GM12878 (cell line): ENCODE data around the gene RAB36. TPM values are rescaled to one million over a fixed set of nuclear protein-coding genes. Genes with fewer than 3 reads are reported as not detected.

Experiments used
- polyA plus RNA-seq, 11 experiments: library from polyadenylated mRNA; depleted of rRNA in 4 of 11; unstranded in 6 of 11; stranded (reverse) in 5 of 11; fragments of >200 nt; fragmentation: Nextera tagmentation in 4 of 11; fragmentation: Illumina TruSeq in 1 of 11; extraction: Ambion mirVana in 4 of 11; extraction: Trizol in 1 of 11; gene quantifications; 1 replicate in 1 of 11; 2 replicates in 10 of 11; pipeline versions ENCODE4 v1.2.1 to v1.2.3, GENCODE V29; 2011 to 2016; ENCODE audit warnings: inconsistent platforms in 2 of 11, missing spikeins in 2 of 11, low read depth in 1 of 11
- small RNA-seq: library from RNA; depleted of rRNA; stranded (forward); fragments of <200 nt; gene quantifications from one replicate; pipeline ENCODE3, GENCODE V24; 2014
- total RNA-seq, 4 experiments: library from RNA; depleted of rRNA in 3 of 4; stranded (reverse); fragments of >200 nt in 3 of 4; fragmentation: Illumina TruSeq in 1 of 4; extraction: Trizol in 1 of 4; gene quantifications; 2 replicates each; pipeline versions ENCODE4 v1.2.1 to v1.2.3, GENCODE V29; 2013 to 2021

RAB36 gene
- total and polyA plus RNA-seq, 10 of the 15 experiments (the other 5 are each of a cell fraction or from before 2014, with no cell fraction given): 0.31 to 2.7 (median 1.1) TPM

Small RNA genes lying within 50 kb of the gene (small RNA-seq; reads per million reads assigned to genes)
- gene BCRP8 (not detected), gene RF00017 (not detected), gene RF00066 (not detected)

Other genes starting within 250 kb of the RAB36 start
- 0.60 and 0.73 TPM in 2 replicates for gene GNAZ, start 75.0 kb upstream of the RAB36 start, total RNA-seq (2014; rRNA removed)
- 0.36 and 0.46 TPM in 2 replicates for gene GNAZ, start 75.0 kb upstream of the RAB36 start, total RNA-seq (2014; rRNA removed; fragmentation: Illumina TruSeq; extraction: Trizol)
- gene GNAZ, start 75.0 kb upstream of the RAB36 start, total RNA-seq (2021): 0.51 and 0.96 TPM in 2 replicates
- gene GNAZ, start 75.0 kb upstream of the RAB36 start, polyA plus RNA-seq (2011; rRNA removed): 0.68 and 1.0 TPM in 2 replicates
- 0.14 and 0.44 TPM in 2 replicates for gene GNAZ, start 75.0 kb upstream of the RAB36 start, polyA plus RNA-seq (2014; fragmentation: Illumina TruSeq; extraction: Trizol)
- under 1 TPM in 1 of 2 experiments, not detected in 1; 0.09 TPM for gene GNAZ, start 75.0 kb upstream of the RAB36 start, polyA plus RNA-seq (2014; fragmentation: Nextera tagmentation; extraction: Ambion mirVana)
- gene GNAZ, start 75.0 kb upstream of the RAB36 start, polyA plus RNA-seq (2014; rRNA removed): 0.54 and 1.5 TPM in 2 replicates
- gene GNAZ, start 75.0 kb upstream of the RAB36 start, polyA plus RNA-seq (2016; fragmentation: Nextera tagmentation; extraction: Ambion mirVana): under 1 TPM; 0.16 to 0.28 TPM
- 1.2 TPM in 1 of 2 replicates, not detected in the other for gene RSPH14, start 3.5 kb upstream of the RAB36 start, total RNA-seq (2014; rRNA removed)
- gene RSPH14, start 3.5 kb upstream of the RAB36 start, total RNA-seq (2014; rRNA removed; fragmentation: Illumina TruSeq; extraction: Trizol): 0.74 and 0.85 TPM in 2 replicates
- 0.43 and 0.95 TPM in 2 replicates for gene RSPH14, start 3.5 kb upstream of the RAB36 start, total RNA-seq (2021)
- gene RSPH14, start 3.5 kb upstream of the RAB36 start, polyA plus RNA-seq (2011; rRNA removed): 1.5 and 1.6 TPM in 2 replicates
- gene RSPH14, start 3.5 kb upstream of the RAB36 start, polyA plus RNA-seq (2014; fragmentation: Illumina TruSeq; extraction: Trizol): 0.13 TPM in 1 of 2 replicates, not detected in the other
- 1 to 10 TPM in 1 of 2 experiments, under 1 TPM in 1; 0.80 to 1.4 TPM for gene RSPH14, start 3.5 kb upstream of the RAB36 start, polyA plus RNA-seq (2014; fragmentation: Nextera tagmentation; extraction: Ambion mirVana)
- gene RSPH14, start 3.5 kb upstream of the RAB36 start, polyA plus RNA-seq (2014; rRNA removed): 0.35 and 0.81 TPM in 2 replicates
- under 1 TPM; 0.21 to 0.35 TPM for gene RSPH14, start 3.5 kb upstream of the RAB36 start, polyA plus RNA-seq (2016; fragmentation: Nextera tagmentation; extraction: Ambion mirVana)
- gene BCR, start 35.0 kb downstream of the RAB36 start, total RNA-seq (2014; rRNA removed): 34.0 and 36.3 TPM in 2 replicates
- 28.5 and 30.3 TPM in 2 replicates for gene BCR, start 35.0 kb downstream of the RAB36 start, total RNA-seq (2014; rRNA removed; fragmentation: Illumina TruSeq; extraction: Trizol)
- 62.8 and 64.7 TPM in 2 replicates for gene BCR, start 35.0 kb downstream of the RAB36 start, total RNA-seq (2021)
- gene BCR, start 35.0 kb downstream of the RAB36 start, polyA plus RNA-seq (2011; rRNA removed): 10.6 and 25.8 TPM in 2 replicates
- gene BCR, start 35.0 kb downstream of the RAB36 start, polyA plus RNA-seq (2014; fragmentation: Illumina TruSeq; extraction: Trizol): 5.5 and 16.4 TPM in 2 replicates
- gene BCR, start 35.0 kb downstream of the RAB36 start, polyA plus RNA-seq (2014; fragmentation: Nextera tagmentation; extraction: Ambion mirVana): 1 to 10 TPM; 1.7 to 2.9 TPM
- gene BCR, start 35.0 kb downstream of the RAB36 start, polyA plus RNA-seq (2014; rRNA removed): 20.3 and 27.8 TPM in 2 replicates
- gene BCR, start 35.0 kb downstream of the RAB36 start, polyA plus RNA-seq (2016; fragmentation: Nextera tagmentation; extraction: Ambion mirVana): 1 to 10 TPM; 6.2 to 7.6 TPM